GM18951 (cell line): ENCODE measurements around the gene RBM12.

Source experiments
- POLR2A ChIP-seq: IDR thresholded peaks from 4 replicates; pipeline ENCODE4 v1.6.1; 2011; ENCODE audit warnings: mild to moderate bottlenecking; ENCODE audit not compliant: insufficient read length, insufficient read depth; ENCODE audit errors: extremely low read depth
- in situ Hi-C: fragments of 300-500 bp; cut with MboI; formaldehyde crosslinking; loops from one replicate; pipeline ENCODE4 v1.12.0; 2022; ENCODE audit warnings: low sequenced_read_pairs, mixed read lengths, inconsistent platforms; ENCODE audit not compliant: unreplicated experiment

Gene RBM12

DNA sequence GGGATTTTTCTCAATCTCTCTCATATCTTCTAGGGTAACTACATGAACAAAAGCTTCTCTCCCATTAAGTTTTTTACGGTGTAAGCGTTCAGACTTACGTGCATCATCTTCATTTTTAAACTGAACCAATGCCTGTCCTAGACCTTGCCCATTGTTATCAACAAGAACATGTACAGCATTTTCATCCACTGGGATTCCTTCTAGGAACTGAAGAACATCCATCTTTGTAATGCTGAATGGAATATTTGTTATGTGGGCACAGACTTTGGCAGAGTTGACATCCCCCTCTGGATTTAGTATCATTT is 11.3 kb downstream of the RBM12 start:
- in situ Hi-C loops: no loop called here
- no peak for TF ChIP-seq POLR2A

- no peak for TF ChIP-seq POLR2A
Measured at GRCh38 chr20:35652641-35653429, 11.9 kb downstream of the RBM12 start.

GRCh38 chr20:35651958-35652357 is 12.7 kb downstream of the RBM12 start:
- in situ Hi-C loops: no loop called here
- no peak for TF ChIP-seq POLR2A

More at GRCh38 chr20:35652641-35653429, 11.9 kb downstream of the RBM12 start:
- in situ Hi-C loops: no loop called here

DNA sequence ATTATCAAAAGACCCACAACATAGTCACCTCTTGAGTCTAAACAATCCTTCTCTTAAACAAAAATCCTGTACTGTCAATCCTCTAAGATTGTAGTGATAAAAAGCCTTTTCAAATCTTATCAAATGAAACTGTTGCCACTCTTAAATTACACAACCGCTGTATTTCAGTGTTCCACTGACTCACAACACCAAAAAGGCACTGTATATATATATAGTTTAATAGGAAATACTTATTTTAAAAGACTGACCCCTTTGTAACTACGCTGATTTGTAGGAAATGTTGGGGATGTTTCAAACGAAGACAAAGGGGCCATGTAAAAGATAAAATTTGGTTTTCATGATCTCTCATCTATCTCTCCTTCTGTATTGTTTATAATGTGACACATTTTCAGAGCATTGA is 14.1 kb downstream of the RBM12 start:
- no peak for TF ChIP-seq POLR2A
- in situ Hi-C loops: no loop called here

- in situ Hi-C loops: no loop called here
- TF ChIP-seq POLR2A: no peak
Measured at GRCh38 chr20:35648836-35649235, 15.9 kb downstream of the RBM12 start.

DNA sequence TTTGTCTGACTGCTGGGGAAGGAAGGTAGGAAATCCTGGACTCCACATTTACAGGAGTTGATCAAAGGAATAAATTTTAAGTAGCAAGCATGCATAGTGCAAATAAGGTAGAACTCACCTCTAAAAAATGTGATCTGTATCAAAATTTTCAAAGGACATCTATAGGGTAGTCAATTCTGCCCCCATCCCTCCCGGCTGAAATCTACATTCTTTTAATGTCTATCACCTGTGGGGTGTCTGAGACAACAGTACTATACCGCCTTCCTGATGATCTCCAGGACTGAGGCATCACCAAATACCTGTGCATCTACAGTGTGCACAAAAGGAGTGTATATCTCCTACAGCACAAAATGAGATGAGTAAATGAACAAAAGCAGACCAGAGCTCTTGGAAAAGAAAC is 19.9 kb downstream of the RBM12 start:
- in situ Hi-C loops: no loop called here
- TF ChIP-seq POLR2A: no peak

DNA sequence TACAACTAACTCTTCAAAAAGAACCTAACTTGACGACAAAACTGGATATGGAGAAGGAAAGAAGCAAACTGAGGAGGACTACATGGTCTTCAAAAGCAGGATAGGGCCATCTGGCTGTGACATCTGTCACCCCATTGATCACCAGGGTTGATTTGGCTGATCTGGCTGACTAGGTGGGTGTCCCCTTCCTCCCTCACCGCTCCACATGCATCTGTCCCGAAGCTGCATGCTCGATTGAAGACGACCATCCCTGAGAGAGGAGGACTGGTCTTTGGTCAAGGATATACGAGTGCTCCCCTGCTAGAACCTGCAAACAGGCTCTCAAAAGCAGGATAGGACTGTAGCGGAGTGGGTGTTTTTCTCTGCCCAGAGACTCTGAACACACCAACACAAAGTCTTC is 21.7 kb downstream of the RBM12 start:
- TF ChIP-seq POLR2A: no peak
- in situ Hi-C loops: no loop called here

GRCh38 chr20:35641743-35642142 is 23.0 kb downstream of the RBM12 start:
- in situ Hi-C loops: no loop called here
- TF ChIP-seq POLR2A: no peak

- in situ Hi-C loops: no loop called here
- no peak for TF ChIP-seq POLR2A
Measured at GRCh38 chr20:35640724-35641123, 24.0 kb downstream of the RBM12 start.

DNA sequence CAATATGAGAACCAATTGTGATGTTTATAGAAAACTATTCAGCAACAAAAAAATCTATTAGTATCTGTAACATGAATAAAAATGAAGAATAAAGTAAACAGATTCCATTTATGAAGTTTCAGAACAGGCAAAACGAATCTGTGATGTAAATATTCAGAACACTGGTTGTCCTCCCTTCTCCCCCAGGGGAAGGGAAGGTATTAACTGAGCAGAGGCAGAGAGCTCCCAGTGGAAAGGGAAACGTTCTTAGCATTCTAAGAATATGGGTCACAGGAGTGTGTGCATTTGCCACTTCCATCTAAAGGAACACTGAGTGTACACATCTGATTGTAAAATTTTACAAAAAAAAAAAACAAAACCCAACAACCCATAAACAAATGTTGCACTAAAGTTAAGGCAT is 25.9 kb downstream of the RBM12 start:
- no peak for TF ChIP-seq POLR2A
- in situ Hi-C loops: no loop called here

DNA sequence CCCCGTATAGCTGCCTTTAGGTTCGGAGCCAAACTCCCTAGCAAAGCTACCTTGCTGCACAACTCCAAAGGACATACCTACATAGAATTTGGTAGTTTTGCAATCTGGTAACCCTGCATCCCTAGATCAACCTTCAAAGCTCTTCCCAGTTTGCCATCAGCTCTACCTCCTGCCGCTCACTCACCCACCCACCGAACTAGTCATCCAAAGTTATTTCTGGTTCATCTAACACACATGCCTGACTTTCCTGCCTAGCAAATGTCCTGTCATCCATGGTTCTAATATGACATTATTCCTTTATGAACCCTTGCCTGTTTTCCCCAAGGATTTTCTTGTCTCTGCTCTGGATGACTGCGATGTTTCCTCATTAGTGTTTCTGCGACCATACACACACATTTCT is 27.4 kb downstream of the RBM12 start:
- in situ Hi-C loops: no loop called here
- TF ChIP-seq POLR2A: no peak

GRCh38 chr20:35636095-35636494 is 28.6 kb downstream of the RBM12 start:
- no peak for TF ChIP-seq POLR2A
- in situ Hi-C loops: no loop called here

DNA sequence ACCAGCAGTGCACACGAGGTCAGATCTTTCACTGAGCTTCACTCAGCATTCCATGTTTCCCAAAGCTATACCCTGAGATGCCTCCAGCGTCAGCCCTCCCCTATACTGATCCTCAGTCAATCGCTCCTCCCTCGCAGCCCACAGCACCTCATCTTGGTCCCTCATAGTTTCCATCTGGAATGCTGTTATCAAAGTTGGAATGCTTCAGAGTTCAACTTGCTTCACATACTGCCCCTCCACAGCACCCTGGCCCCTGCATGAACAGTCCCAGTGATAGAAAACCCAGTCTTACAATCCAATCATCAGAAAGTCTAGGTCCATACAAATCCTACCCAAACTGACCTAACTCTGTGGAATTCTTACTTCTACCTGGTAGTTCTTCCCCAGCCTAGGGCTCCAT is 29.0 kb downstream of the RBM12 start:
- TF ChIP-seq POLR2A: no peak
- in situ Hi-C loops: no loop called here

DNA sequence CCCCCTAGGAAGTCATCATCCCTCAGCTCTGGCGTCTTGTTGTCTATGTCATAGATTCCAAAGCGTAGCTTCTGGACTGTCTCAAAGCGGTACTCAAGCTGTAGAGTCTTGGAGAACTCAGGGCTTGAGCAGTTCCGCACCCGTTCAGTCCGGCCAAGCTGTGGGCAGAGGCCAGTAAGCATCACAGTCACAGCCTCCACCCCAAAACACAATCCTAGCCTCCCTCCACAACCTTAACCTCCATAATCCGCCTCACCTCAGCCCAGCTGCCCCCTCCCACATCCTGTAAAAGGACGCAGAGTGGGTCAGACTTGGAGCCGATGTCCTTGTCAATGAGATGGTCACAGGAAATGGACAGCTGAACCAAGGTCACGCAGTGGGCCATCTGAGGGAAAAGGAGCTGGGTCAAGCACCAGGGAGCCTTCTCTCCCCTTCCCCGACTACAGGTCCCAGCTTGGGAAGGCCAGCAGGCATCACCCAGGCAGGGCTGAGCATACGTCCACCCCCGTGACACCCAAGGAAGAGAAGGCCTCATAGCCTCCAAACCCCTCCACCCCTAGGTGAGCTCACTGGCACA is 32.1 kb downstream of the RBM12 start:
- no peak for TF ChIP-seq POLR2A
- in situ Hi-C loops: no loop called here
